ENCODE data around the gene MAP7D3.

DNA sequence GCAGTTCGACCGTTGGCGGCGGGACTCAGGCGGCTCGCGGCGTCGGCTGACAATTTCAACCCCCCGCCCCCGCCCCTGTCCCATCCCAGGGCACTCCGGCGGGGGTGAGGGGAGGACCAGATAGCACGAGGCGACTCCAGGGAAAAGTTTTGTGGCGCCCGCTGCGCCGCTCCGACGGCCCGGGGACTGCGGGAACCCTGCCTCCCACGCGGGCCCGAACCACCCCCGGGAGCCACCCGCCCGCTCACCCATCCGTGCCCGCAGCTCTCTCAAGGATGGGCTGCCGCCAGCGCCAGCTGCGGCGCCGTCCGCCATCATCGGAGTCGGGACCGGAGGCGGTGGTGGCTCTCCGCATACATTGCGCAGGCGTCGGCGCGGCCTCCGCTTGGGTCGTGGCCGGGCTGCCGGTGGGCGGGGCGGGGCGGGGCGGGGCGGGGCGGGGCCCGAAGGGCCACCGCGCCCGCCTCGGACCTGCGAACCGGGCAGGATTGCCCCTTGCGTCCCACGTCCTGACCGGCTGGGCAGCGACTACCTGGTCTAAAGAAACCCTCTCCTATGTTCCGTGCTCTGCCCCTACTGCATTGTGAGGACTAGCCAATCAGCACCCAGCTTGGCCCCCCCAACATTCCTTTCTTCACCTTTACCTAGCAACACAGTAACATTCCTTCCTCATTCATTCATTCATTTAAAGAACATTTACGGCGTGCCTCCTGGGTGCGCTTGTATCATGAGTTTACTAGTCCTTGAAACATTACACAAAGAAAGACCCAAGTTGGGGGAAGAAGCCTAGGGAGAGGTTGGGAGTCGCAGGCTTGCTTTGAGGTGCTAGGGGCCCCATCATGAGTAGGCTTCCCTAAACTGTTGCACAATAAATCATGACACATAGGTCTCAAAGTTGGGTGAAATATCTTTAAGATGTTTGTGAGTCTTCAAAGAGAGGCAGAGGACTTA, at the start of gene MAP7D3:
- TF ChIP-seq POLR2A (IDR thresholded peaks at IDR 0.05; ENCODE audit: low read depth) (no peak), CTCF (IDR thresholded peaks at IDR 0.05) (no peak), POLR2AphosphoS5 (IDR thresholded peaks at IDR 0.05) (peak; percentile 68 to 82)

All from esophagus muscularis mucosa (tissue), 3 donors.